GM12874 (cell line): Measurements from ENCODE around the gene FNBP1.

Experiments
- TF ChIP-seq, protein P1 (sequence below): IDR thresholded peaks from 2 replicates; pipeline ENCODE4 v1.5.1; 2011; ENCODE audit warnings: low read depth, mild to moderate bottlenecking, control low read depth, low read length, moderate library complexity; ENCODE audit not compliant: insufficient read depth

Gene FNBP1

DNA sequence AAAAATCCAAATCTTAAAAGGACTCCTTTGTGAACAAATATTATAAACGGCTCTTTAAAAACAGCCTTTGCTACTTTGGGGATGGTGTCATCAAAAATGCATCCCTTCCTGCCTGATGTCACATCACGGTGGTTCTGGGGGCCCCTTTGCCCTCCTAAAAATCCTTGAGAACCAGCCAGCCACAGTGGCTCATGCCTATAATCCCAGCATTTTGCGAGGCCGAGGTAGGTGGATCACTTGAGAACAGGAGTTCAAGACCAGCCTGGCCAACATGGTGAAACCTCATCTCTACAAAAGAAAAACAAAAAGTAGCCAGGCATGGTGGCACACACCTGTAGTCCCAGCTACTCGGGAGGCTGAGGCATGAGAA lies 43.9 kb downstream of the FNBP1 start:
- TF ChIP-seq, protein P1, sequence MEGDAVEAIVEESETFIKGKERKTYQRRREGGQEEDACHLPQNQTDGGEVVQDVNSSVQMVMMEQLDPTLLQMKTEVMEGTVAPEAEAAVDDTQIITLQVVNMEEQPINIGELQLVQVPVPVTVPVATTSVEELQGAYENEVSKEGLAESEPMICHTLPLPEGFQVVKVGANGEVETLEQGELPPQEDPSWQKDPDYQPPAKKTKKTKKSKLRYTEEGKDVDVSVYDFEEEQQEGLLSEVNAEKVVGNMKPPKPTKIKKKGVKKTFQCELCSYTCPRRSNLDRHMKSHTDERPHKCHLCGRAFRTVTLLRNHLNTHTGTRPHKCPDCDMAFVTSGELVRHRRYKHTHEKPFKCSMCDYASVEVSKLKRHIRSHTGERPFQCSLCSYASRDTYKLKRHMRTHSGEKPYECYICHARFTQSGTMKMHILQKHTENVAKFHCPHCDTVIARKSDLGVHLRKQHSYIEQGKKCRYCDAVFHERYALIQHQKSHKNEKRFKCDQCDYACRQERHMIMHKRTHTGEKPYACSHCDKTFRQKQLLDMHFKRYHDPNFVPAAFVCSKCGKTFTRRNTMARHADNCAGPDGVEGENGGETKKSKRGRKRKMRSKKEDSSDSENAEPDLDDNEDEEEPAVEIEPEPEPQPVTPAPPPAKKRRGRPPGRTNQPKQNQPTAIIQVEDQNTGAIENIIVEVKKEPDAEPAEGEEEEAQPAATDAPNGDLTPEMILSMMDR = no peak

DNA sequence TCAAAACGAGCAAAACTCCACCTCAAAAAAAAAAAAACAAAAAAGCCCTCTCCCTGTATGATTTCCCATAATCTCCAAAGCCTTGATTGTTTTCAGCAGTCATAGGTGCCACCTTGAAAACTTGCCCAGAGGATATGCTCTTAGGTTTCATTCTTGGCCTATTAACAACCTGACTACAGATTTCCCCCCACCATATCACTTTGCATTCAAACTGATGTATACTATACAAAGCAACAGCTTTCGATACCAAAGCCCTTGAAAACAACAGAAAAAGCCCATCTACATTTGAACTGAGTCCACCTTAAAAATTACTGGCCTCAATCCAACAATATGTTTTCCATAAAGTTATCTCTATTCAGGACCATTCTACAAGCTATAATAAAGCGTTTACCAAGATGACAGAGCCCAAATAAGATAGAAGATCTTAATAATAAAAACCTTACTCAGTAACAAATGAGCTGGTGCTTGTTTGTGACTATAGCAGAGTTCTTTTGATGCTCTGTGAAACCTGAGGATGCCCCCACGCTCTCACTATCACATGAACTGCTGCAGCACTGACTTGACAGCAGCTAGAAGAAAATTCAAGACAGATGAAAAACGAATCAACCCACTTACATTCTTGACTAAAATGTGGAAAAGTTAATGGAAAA lies 44.4 kb downstream of the FNBP1 start:
- TF ChIP-seq, protein P1 = no peak

DNA sequence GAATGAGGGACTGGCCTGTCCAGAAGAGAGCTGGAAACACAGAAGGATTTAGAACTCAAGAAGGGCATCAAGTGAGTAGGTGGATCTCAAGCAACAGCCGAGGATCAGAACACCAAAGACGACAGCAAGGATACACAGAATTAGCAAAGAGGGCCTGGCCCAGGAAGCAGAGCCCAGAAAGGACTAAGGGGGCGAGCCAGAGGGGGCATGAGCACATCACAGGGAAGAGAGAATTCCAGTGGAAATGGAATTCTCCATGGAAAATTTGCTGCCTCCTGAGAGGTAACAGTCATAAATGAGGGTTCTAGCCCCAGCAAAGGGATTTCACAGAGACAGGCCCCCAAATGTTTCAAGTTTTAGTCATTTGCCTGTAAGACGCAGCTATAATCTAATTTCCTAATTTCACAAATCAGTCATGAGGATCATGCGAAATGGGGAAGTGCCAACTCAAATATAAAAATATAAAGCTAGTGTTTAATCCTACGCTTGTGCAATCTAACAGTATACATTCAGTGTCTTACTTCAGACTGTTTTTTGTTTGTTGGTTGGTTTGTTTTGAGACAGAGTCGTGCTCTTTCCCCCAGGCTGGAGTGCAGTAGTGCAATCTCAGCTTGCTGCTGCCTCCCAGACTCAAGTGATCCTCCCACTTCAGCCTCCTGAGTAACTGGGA lies 46.7 kb downstream of the FNBP1 start:
- TF ChIP-seq, protein P1 = no peak

DNA sequence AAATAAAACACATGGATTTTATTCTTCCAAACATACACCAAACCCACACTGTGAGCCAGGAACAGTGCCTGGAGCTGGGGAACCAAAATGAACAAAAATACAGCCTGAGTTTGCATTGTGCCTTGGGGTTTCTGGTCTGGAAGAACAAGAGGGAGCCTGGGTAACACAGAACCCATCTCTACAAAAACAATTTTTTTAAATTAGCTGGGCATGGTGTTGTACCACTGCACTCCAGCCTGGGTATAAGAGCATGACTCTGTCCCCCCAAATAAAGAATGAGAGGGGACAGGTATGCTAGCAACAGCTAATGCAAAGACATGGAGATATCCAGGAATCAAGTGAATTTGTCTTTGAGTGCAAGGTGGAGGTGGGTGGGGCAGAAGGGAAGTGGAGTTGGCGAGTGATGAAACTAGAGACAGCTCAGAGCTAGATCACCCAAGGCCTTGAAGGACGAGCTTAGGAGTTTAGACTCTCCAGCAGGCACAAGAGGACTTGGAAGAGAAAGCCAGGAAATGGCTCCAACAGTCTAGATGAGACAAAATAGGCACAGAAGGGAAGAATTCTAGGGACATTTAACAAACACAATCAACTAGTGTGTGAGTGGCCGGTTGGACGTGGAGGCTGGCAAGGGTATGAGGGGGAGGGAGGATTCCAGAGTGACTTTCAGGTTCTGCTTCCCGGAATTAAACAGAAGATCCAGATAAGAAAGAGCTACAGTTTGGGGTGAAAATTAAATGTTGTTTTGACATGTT lies 47.4 kb downstream of the FNBP1 start:
- TF ChIP-seq, protein P1 = no peak

DNA sequence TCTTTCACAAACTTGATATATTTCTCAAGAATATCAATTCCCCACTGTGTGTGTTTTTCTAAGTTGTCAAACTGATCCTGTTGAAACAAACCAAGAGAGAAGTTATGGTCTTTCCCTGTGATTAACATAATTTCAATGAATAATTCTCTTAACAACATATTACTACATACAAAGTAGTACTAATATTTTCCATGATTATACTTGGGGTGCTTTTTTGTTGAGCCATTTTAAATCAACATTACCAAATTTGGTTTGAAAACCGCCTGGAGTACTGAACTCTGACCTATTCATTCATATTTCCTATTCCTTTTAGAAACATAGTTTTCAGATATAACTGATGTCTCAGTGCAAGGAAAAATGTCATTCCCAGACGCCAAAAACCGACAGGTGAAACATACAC lies 48.1 kb downstream of the FNBP1 start:
- TF ChIP-seq, protein P1 = no peak

DNA sequence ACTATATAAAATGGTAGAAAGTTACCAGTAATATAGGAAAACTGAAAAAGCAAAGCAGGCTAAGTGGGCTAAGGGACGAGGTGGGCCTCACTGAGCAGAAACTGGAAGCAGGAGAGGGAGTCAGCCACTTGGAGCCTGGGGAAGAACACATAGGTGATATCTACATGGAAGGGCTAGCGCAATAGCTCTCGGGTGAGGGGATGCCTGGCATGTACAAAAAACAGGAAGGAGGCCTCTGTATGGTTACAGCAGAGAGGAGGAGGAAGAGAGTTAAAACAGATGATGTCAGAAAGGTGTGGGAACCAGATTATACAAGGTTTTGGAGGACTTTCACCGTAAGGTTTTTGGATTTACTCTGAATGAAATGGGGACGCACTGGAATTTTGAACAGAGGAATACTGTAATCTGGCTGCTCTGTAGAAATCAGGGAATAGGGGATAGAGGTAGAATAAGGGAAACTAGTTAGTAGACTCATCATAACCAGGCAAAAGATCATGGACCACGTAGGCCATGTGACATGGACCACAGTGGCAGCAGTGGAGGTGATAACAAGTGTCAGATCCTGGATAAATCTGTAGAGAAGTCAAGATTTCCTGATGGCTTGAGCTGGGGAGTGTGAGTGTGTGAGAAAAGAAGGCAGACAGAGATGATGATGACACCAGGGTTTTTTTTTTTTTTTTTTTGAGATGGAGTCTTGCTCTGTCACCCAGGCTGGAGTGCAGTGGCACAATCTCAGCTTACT lies 52.5 kb downstream of the FNBP1 start:
- TF ChIP-seq, protein P1 = no peak

DNA sequence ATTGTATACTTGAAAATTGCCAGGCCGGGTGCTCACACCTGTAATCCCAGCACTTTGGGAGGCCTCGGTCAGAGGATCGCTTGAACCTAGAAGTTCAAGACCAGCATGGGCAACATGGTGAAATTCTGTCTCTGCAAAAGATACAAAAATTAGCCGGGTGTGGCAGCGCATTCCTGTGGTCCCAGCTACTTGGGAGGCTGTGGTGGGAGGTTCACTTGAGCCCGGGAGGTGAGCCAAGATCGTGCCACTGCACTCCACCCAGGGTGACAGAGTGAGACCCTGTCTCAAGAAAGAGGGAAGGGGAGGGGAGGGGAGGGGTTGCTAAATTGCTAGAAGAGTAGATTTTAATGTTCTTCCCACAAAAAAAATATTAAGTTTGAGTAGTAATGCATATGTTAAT lies 53.2 kb downstream of the FNBP1 start:
- TF ChIP-seq, protein P1 = no peak
